Neural progenitor cell (in vitro differentiated cells): ENCODE measurements around the gene STXBP5. TPM values are rescaled to one million over a fixed set of nuclear protein-coding genes. Genes with fewer than 3 reads are reported as not detected.
A peak's percentile ranks its signal among the peaks of the same experiment; 100 is the strongest.

Experiments
- DNase-seq: peaks from one replicate; pipeline ENCODE4 v3.0.0-alpha.2; 2016; ENCODE audit warnings: low spot score
- H2AFZ ChIP-seq: fragments of 200-600 bp; sonication (generic); replicated peaks from 2 replicates; pipeline ENCODE4 v1.6.1; 2016; ENCODE audit warnings: antibody characterized with exemption
- H3F3A ChIP-seq: fragments of 200-600 bp; sonication (generic); 2 replicates; pipeline ENCODE4 v1.6.1; 2016; ENCODE audit warnings: antibody characterized with exemption, low read depth
- H3K27ac ChIP-seq: fragments of 200-600 bp; sonication (generic); 2 replicates; pipeline ENCODE4 v1.5.1; 2016; ENCODE audit warnings: mild to moderate bottlenecking
- H3K27me3 ChIP-seq: fragments of 200-600 bp; sonication (generic); 2 replicates; pipeline ENCODE4 v1.6.1; 2016; ENCODE audit warnings: mild to moderate bottlenecking, moderate library complexity
- H3K36me3 ChIP-seq: fragments of 200-600 bp; sonication (generic); 2 replicates; pipeline ENCODE4 v1.5.1; 2016
- H3K4me1 ChIP-seq: fragments of 200-600 bp; sonication (generic); 2 replicates; pipeline ENCODE4 v1.6.1; 2016; ENCODE audit warnings: mixed run types
- H3K4me2 ChIP-seq: fragments of 200-600 bp; sonication (generic); 2 replicates; pipeline ENCODE4 v1.6.1; 2016
- H3K4me3 ChIP-seq: fragments of 200-600 bp; sonication (generic); 2 replicates; pipeline ENCODE4 v1.5.1; 2016
- H3K79me2 ChIP-seq: fragments of 200-600 bp; sonication (generic); 2 replicates; pipeline ENCODE4 v1.6.1; 2016; ENCODE audit warnings: low read depth
- H3K9ac ChIP-seq: fragments of 200-600 bp; sonication (generic); 2 replicates; pipeline ENCODE4 v1.6.1; 2016
- H3K9me3 ChIP-seq: fragments of 200-600 bp; sonication (generic); 2 replicates; pipeline ENCODE4 v1.5.1; 2016; ENCODE audit warnings: low read depth
- H4K20me1 ChIP-seq: fragments of 200-600 bp; sonication (generic); 2 replicates; pipeline ENCODE4 v1.6.1; 2016; ENCODE audit warnings: low read depth
- H3K27ac Mint-ChIP-seq: 3 replicates; pipeline ENCODE4 v1.8.0; 2021; ENCODE audit warnings: mixed read lengths
- H3K27me3 Mint-ChIP-seq: 2 replicates; pipeline ENCODE4 v1.8.0; 2022; ENCODE audit warnings: low read depth, mild to moderate bottlenecking, inconsistent platforms, moderate library complexity, mixed read lengths; ENCODE audit not compliant: insufficient read depth
- H3K36me3 Mint-ChIP-seq: 3 replicates; pipeline ENCODE4 v1.8.0; 2021; ENCODE audit warnings: mixed read lengths
- H3K4me1 Mint-ChIP-seq: 3 replicates; pipeline ENCODE4 v1.8.0; 2021; ENCODE audit warnings: mixed read lengths
- H3K4me3 Mint-ChIP-seq: 3 replicates; pipeline ENCODE4 v1.8.0; 2021; ENCODE audit warnings: mild to moderate bottlenecking, moderate library complexity, mixed read lengths
- H3K9me3 Mint-ChIP-seq: 3 replicates; pipeline ENCODE4 v1.8.0; 2020; ENCODE audit warnings: mixed read lengths
- EZH2 ChIP-seq: fragments of 200-600 bp; sonication (generic); IDR thresholded peaks from 2 replicates; pipeline ENCODE4 v1.6.1; 2017; ENCODE audit warnings: antibody characterized with exemption, mild to moderate bottlenecking, moderate library complexity
- EZH2phosphoT487 ChIP-seq: fragments of 200-600 bp; sonication (generic); IDR thresholded peaks from 2 replicates; pipeline ENCODE4 v1.6.1; 2017; ENCODE audit warnings: antibody characterized with exemption
- total RNA-seq: library from RNA; depleted of rRNA; stranded (reverse); fragments of >200 nt; gene quantifications from 2 replicates; pipeline ENCODE4 v1.2.3, GENCODE V29; 2015; ENCODE audit warnings: low replicate concordance
- TF ChIP-seq, protein P1 (sequence below): fragments of 200-600 bp; sonication (generic); IDR thresholded peaks from 2 replicates; pipeline ENCODE4 v1.5.1; 2017; ENCODE audit warnings: antibody characterized with exemption, mild to moderate bottlenecking

STXBP5 gene
- total RNA-seq, 1 donor from 2014 or later = 12.0 TPM

DNA sequence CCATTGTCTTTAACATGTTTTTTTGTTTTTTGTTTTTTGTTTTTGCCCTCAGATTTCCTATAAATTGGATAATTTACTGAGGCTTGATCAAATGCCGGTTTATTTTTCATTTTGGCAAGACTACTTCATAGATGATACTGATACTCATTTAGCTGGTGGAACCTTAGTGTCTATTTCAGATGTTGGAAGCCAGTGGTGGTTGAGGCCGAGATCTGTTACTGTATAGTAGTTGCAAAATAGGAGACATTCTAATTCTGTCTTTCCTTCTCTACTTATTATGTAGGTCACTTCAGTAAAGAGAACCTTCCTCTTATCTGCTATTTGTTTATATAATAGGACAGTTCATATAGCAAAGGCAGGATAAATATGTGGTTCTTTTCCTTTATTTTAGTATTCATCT lies 63.4 kb downstream of the STXBP5 start:
- H3K9me3 ChIP-seq = no peaks in the 10 kb centered on the region
- no peaks in the 10 kb centered on the region for H3F3A ChIP-seq
- no peaks in the 10 kb centered on the region for H3K4me1 Mint-ChIP-seq
- H4K20me1 ChIP-seq = no peaks in the 10 kb centered on the region
- H3K36me3 Mint-ChIP-seq = peaks cover 9% of the 10 kb centered on the region
- H3K27ac Mint-ChIP-seq = no peak overlapping the region
- no peaks in the 10 kb centered on the region for H3K9me3 Mint-ChIP-seq
- H3K27me3 ChIP-seq = no peaks in the 10 kb centered on the region
- no peak overlapping the region for H3K4me2 ChIP-seq
- no peak for DNase-seq
- H3K79me2 ChIP-seq = no peaks in the 10 kb centered on the region
- no peak overlapping the region for H2AFZ ChIP-seq
- no peaks in the 10 kb centered on the region for H3K36me3 ChIP-seq
- no peak overlapping the region for H3K27ac ChIP-seq
- TF ChIP-seq, protein P1, sequence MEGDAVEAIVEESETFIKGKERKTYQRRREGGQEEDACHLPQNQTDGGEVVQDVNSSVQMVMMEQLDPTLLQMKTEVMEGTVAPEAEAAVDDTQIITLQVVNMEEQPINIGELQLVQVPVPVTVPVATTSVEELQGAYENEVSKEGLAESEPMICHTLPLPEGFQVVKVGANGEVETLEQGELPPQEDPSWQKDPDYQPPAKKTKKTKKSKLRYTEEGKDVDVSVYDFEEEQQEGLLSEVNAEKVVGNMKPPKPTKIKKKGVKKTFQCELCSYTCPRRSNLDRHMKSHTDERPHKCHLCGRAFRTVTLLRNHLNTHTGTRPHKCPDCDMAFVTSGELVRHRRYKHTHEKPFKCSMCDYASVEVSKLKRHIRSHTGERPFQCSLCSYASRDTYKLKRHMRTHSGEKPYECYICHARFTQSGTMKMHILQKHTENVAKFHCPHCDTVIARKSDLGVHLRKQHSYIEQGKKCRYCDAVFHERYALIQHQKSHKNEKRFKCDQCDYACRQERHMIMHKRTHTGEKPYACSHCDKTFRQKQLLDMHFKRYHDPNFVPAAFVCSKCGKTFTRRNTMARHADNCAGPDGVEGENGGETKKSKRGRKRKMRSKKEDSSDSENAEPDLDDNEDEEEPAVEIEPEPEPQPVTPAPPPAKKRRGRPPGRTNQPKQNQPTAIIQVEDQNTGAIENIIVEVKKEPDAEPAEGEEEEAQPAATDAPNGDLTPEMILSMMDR = no peak
- TF ChIP-seq EZH2 (no peak), EZH2phosphoT487 (no peak)
- no peaks in the 10 kb centered on the region for H3K27me3 Mint-ChIP-seq
- H3K4me1 ChIP-seq = no peaks in the 10 kb centered on the region
- no peak overlapping the region for H3K4me3 ChIP-seq
- no peak overlapping the region for H3K4me3 Mint-ChIP-seq
- H3K9ac ChIP-seq = no peak overlapping the region

DNA sequence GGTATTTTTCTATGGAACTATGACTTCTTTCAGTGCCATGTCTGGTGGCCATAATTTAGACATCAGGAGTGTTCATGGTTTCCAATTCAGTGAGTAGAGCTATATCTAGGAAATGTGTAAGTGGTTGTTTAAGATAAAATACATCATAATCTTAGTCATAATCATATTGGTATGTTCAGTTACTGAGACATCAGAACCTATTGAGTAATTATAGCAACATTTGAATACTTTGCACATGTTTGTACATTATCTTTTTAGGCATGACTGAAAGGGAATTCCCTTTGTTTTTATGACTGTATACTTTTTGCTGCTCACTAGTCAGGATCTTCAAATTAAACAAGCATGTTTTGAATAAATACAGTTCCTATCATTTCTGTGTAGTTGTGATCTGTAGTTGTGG lies 64.0 kb downstream of the STXBP5 start:
- Mint-ChIP-seq H3K9me3 (no peaks in the 10 kb centered on the region), H3K27ac (no peak overlapping the region), H3K4me3 (no peak overlapping the region), H3K36me3 (peaks cover 9% of the 10 kb centered on the region), H3K4me1 (no peaks in the 10 kb centered on the region), H3K27me3 (no peaks in the 10 kb centered on the region)
- TF ChIP-seq, protein P1 = no peak
- no peak for TF ChIP-seq EZH2
- TF ChIP-seq EZH2phosphoT487 = no peak
- Histone ChIP-seq H4K20me1 (no peaks in the 10 kb centered on the region), H3K4me3 (no peak overlapping the region), H2AFZ (no peak overlapping the region), H3K9ac (no peak overlapping the region), H3K36me3 (no peaks in the 10 kb centered on the region), H3K4me1 (no peaks in the 10 kb centered on the region), H3K79me2 (no peaks in the 10 kb centered on the region), H3K9me3 (no peaks in the 10 kb centered on the region), H3K4me2 (no peak overlapping the region), H3K27ac (peak overlapping the region; percentile 33), H3F3A (no peaks in the 10 kb centered on the region), H3K27me3 (no peaks in the 10 kb centered on the region)
- no peak for DNase-seq

DNA sequence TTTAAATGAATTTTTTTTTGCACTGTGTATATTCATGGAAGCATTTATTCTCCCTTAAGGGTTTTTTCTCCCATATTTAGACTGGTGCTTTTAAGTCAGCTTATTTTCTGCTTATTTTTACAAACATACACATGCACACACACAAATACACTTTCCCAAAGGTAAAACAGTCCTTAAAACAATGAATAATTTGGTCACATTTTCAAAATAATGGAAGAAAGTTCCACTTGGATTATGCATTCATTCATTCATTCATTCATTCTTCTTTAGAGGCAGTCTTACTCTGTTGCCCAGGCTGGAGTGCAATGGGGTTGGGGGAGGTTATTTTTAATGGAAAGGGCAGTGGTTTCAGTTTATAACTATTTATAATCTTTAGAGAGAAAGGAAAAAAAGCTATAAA lies 69.8 kb downstream of the STXBP5 start:
- Histone ChIP-seq H3K9ac (no peak overlapping the region), H4K20me1 (no peaks in the 10 kb centered on the region), H3K79me2 (no peaks in the 10 kb centered on the region), H3K4me1 (no peaks in the 10 kb centered on the region), H3K4me2 (no peak overlapping the region), H3K27me3 (no peaks in the 10 kb centered on the region), H3K9me3 (no peaks in the 10 kb centered on the region), H2AFZ (no peak overlapping the region), H3F3A (no peaks in the 10 kb centered on the region), H3K4me3 (no peak overlapping the region), H3K27ac (no peak overlapping the region), H3K36me3 (peaks cover 19% of the 10 kb centered on the region)
- peaks cover 18% of the 10 kb centered on the region for H3K36me3 Mint-ChIP-seq
- H3K27me3 Mint-ChIP-seq = no peaks in the 10 kb centered on the region
- no peaks in the 10 kb centered on the region for H3K9me3 Mint-ChIP-seq
- no peak for DNase-seq
- no peak overlapping the region for H3K4me3 Mint-ChIP-seq
- TF ChIP-seq, protein P1 = no peak
- TF ChIP-seq EZH2phosphoT487 (no peak), EZH2 (no peak)
- H3K27ac Mint-ChIP-seq = no peak overlapping the region
- H3K4me1 Mint-ChIP-seq = no peaks in the 10 kb centered on the region
